IPS-NIHi7 (cell line): ENCODE results near the gene DERL3.

Experiments used
- DNase-seq: peaks from one replicate; pipeline ENCODE4 v3.0.0; 2012; ENCODE audit warnings: mixed read lengths; ENCODE audit errors: extremely low spot score

The DERL3 gene

GRCh38 chr22:23801886-23802377 is 36.9 kb downstream of the DERL3 start:
- no peak for DNase-seq

- DNase-seq, result no peak
Observed at GRCh38 chr22:23801238-23801821, 37.5 kb downstream of the DERL3 start.

- no peak for DNase-seq
Observed at GRCh38 chr22:23800297-23801237, 38.2 kb downstream of the DERL3 start.

GRCh38 chr22:23796461-23796860 is 42.3 kb downstream of the DERL3 start:
- no peak for DNase-seq

- no peak for DNase-seq
Observed at GRCh38 chr22:23793326-23793725, 45.5 kb downstream of the DERL3 start.

- DNase-seq, result no peak
Observed at GRCh38 chr22:23791738-23792645, 46.8 kb downstream of the DERL3 start.

- DNase-seq, result no peak
Observed at GRCh38 chr22:23790819-23791737, 47.7 kb downstream of the DERL3 start.

- no peak for DNase-seq
Observed at GRCh38 chr22:23789638-23790037, 49.2 kb downstream of the DERL3 start.

GRCh38 chr22:23789121-23789520 is 49.7 kb downstream of the DERL3 start:
- DNase-seq, result no peak

GRCh38 chr22:23787910-23788309 is 50.9 kb downstream of the DERL3 start:
- DNase-seq, result no peak

GRCh38 chr22:23787600-23787896 is 51.3 kb downstream of the DERL3 start:
- DNase-seq, result no peak

- peak; percentile 97 for DNase-seq
Observed at GRCh38 chr22:23786752-23787599, 51.8 kb downstream of the DERL3 start, which contains the start of gene SMARCB1. Gene SMARCB1 (plus strand): TSS chr22:23786966. CDS start chr22:23787170, 204 bp downstream.

GRCh38 chr22:23786261-23786710 is 52.5 kb downstream of the DERL3 start:
- DNase-seq, result no peak
